D721Med (cell line): ENCODE results near the gene DLGAP4.
A peak's percentile ranks its signal among the peaks of the same experiment; 100 is the strongest.

Source experiments
- DNase-seq: peaks from one replicate; pipeline ENCODE4 v3.0.0; 2011; ENCODE audit warnings: low spot score; ENCODE audit not compliant: insufficient read length
- FAIRE-seq: peaks from 2 replicates; lab custom pipeline; 2011; peaks lifted over from hg19 to GRCh38; lab: Jason Lieb, UNC
- TF ChIP-seq, protein P1 (sequence below): IDR thresholded peaks from 2 replicates; pipeline ENCODE4 v1.5.1; 2012; ENCODE audit warnings: mild to moderate bottlenecking, control low read depth; ENCODE audit not compliant: insufficient read depth; ENCODE audit errors: missing control alignments

The DLGAP4 gene

DNA sequence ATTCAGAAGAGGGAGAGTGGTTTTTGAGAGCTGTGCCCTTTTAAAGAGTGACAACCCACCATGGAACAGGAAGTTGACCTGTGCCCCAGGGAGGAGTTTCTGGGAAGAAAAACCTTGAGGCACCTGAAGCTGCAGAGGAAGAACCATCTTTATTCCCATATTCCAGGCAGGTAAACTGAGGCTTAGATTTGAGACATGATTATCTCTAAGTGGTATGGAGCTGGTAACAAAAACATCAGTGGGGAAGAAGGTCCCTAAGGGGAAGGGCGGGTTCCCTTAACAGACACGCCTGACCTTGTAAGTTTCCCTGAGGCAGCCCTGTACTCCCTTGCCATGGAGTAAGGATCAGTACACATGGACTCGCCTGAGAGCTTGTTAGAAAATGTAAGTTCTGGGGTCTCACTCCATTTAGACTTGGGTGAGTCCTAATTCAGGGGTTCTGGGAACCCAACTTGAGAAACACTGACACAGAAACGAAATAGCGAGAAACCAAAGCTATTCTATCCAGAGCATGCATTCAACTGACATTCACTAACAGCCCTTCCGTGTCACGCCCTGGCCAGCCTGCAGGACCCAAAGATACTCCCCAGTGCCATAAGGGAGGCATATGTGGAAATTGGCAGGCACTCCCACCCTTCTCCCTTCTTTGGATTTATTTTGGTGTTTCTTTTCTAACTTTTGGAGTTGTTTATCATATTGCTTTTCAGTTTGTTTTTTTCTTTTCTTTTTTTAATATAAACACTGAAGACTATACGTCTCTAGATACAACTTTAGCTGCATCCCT, 90.9 kb downstream of the DLGAP4 start:
- FAIRE-seq (no peak), DNase-seq (no peak)
- TF ChIP-seq, protein P1, sequence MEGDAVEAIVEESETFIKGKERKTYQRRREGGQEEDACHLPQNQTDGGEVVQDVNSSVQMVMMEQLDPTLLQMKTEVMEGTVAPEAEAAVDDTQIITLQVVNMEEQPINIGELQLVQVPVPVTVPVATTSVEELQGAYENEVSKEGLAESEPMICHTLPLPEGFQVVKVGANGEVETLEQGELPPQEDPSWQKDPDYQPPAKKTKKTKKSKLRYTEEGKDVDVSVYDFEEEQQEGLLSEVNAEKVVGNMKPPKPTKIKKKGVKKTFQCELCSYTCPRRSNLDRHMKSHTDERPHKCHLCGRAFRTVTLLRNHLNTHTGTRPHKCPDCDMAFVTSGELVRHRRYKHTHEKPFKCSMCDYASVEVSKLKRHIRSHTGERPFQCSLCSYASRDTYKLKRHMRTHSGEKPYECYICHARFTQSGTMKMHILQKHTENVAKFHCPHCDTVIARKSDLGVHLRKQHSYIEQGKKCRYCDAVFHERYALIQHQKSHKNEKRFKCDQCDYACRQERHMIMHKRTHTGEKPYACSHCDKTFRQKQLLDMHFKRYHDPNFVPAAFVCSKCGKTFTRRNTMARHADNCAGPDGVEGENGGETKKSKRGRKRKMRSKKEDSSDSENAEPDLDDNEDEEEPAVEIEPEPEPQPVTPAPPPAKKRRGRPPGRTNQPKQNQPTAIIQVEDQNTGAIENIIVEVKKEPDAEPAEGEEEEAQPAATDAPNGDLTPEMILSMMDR = no peak

DNA sequence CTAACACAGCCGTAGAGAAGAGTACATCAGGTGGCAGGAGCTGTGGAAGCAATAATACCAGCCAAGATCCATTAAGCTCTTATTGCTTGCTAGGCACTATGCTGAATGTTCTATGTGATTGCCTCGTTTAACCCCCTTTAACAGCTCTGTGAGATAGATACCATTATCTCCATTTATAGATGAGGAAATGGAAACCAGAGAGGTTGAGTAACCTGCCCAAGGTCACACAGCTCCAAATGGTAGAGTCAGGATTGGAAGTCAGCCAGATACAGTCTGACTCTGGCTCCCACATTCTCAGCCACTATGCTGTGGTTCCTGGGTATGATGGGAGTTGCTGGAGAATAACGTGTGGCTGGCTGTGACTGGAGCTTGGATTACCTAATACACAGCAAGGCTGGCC, 92.4 kb downstream of the DLGAP4 start:
- DNase-seq = no peak
- TF ChIP-seq, protein P1 = no peak
- FAIRE-seq = no peak

- no peak for FAIRE-seq
- TF ChIP-seq, protein P1 = peak; percentile 36
These were observed 93.2 kb downstream of the DLGAP4 start for GRCh38 chr20:36399147-36399968.

GRCh38 chr20:36399969-36400545, 93.9 kb downstream of the DLGAP4 start:
- no peak for DNase-seq
- TF ChIP-seq, protein P1 = no peak
- no peak for FAIRE-seq

More at GRCh38 chr20:36399147-36399968, 93.2 kb downstream of the DLGAP4 start:
- DNase-seq = peak; percentile 67

DNA sequence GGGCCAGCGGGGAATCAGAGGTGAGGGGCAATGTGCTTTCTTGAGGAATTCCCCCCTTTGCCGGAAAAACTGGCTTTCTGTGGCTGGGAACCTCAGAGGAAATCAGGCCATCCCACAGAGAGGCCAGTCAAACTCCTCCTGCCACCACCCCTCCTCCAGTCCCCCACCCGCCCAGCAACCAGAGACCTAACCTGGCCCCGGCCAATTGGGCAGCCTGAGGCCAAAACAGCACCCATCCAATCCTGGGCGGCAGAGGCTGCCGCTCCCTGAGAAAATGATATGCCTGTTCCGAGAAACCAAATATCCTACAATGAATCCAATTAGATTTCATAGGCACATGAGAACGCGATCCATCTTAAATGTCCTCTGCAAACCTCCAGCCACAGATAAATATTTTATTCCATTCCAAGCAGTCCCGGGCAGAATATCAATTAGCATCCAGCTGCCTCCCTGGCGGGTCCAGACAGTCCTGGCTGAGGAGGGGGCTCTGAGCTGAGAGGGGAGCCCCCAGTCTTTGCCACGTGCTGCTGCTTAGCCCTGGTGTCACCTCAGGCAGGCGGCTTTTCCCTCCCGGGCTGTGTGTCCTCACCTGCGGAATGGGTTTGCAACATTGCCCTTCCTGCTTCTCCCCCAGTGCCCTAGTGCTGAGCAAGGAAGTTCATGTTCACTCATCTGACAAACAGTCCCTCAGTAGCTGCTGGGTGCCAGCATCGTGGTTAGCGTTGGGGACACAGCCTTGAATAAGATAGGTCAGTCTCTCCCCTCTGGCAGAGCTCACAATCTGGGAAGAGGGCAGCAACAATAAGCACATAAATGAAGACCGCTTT, 95.0 kb downstream of the DLGAP4 start:
- FAIRE-seq (no peak), DNase-seq (no peak)
- TF ChIP-seq, protein P1 = no peak

- no peak for FAIRE-seq
These were observed 96.6 kb downstream of the DLGAP4 start for GRCh38 chr20:36402708-36403107.

More at GRCh38 chr20:36402708-36403107, 96.6 kb downstream of the DLGAP4 start:
- no peak for DNase-seq
- TF ChIP-seq, protein P1 = no peak
